ENCODE data around the gene TMOD1.
"Not testable (repeated sequence)": the region's sequence is repeated elsewhere in the genome, so short reads cannot be mapped to it uniquely, and the experiment has no call there.

GRCh38 chr9:97456841-97457240 lies 44.6 kb upstream of the TMOD1 start:
- TF ChIP-seq CTCF (conservative IDR thresholded peaks at IDR 0.05; ENCODE audit: low read length); EZH2phosphoT487 (IDR thresholded peaks at IDR 0.05; ENCODE audit: borderline replicate concordance, low read depth, low read length): not testable (repeated sequence)

Measured in OCI-LY7 (cell line).